Measurements from ENCODE around the gene C22orf39. TPM values are rescaled to one million over a fixed set of nuclear protein-coding genes. Genes with fewer than 3 reads are reported as not detected.

The C22orf39 gene
- total RNA-seq, 1 donor from 2014 or later: 76.2 TPM

GRCh38 chr22:19463491-19464469 lies 16.3 kb upstream of the C22orf39 start:
- TF ChIP-seq CTCF (IDR thresholded peaks at IDR 0.05; ENCODE audit: borderline replicate concordance): no peak
- no peaks in the 10 kb centered on the region for H3K9me3 ChIP-seq (replicated peaks)
- intact Hi-C loops (cut with micrococcal nuclease): no loop called here
- DNase-seq: peak; percentile 58
- peaks cover 81% of the 10 kb centered on the region for H3K36me3 ChIP-seq
- no peaks in the 10 kb centered on the region for H3K4me1 ChIP-seq
- H3K27ac ChIP-seq (replicated peaks): peak overlapping the region; percentile 44
- no peaks in the 10 kb centered on the region for H3K27me3 ChIP-seq (ENCODE audit: low read depth)
- H3K4me3 ChIP-seq: no peak overlapping the region

GRCh38 chr22:19463008-19463407 lies 15.5 kb upstream of the C22orf39 start:
- intact Hi-C loops (cut with micrococcal nuclease): no loop called here

GRCh38 chr22:19461506-19461905 lies 14.0 kb upstream of the C22orf39 start:
- H3K27ac ChIP-seq (replicated peaks): no peak overlapping the region
- DNase-seq: no peak
- no peaks in the 10 kb centered on the region for H3K27me3 ChIP-seq (ENCODE audit: low read depth)
- H3K4me3 ChIP-seq: no peak overlapping the region
- peaks cover 81% of the 10 kb centered on the region for H3K36me3 ChIP-seq
- H3K9me3 ChIP-seq (replicated peaks): no peaks in the 10 kb centered on the region
- TF ChIP-seq CTCF (IDR thresholded peaks at IDR 0.05; ENCODE audit: borderline replicate concordance): no peak
- no peaks in the 10 kb centered on the region for H3K4me1 ChIP-seq
- intact Hi-C loops (cut with micrococcal nuclease): no loop called here

More at GRCh38 chr22:19463008-19463407, 15.5 kb upstream of the C22orf39 start:
- no peak for DNase-seq
- TF ChIP-seq CTCF (IDR thresholded peaks at IDR 0.05; ENCODE audit: borderline replicate concordance): no peak
- Histone ChIP-seq H3K4me3 (no peak overlapping the region), H3K27ac (replicated peaks) (no peak overlapping the region), H3K4me1 (no peaks in the 10 kb centered on the region), H3K36me3 (peaks cover 81% of the 10 kb centered on the region), H3K27me3 (ENCODE audit: low read depth) (no peaks in the 10 kb centered on the region), H3K9me3 (replicated peaks) (no peaks in the 10 kb centered on the region)

GRCh38 chr22:19460036-19460435 lies 12.5 kb upstream of the C22orf39 start:
- H3K36me3 ChIP-seq: peaks cover 81% of the 10 kb centered on the region
- no peak for DNase-seq
- intact Hi-C loops (cut with micrococcal nuclease): no loop called here
- no peak overlapping the region for H3K27ac ChIP-seq (replicated peaks)
- no peaks in the 10 kb centered on the region for H3K4me1 ChIP-seq
- no peaks in the 10 kb centered on the region for H3K27me3 ChIP-seq (ENCODE audit: low read depth)
- TF ChIP-seq CTCF (IDR thresholded peaks at IDR 0.05; ENCODE audit: borderline replicate concordance): no peak
- no peak overlapping the region for H3K4me3 ChIP-seq
- H3K9me3 ChIP-seq (replicated peaks): no peaks in the 10 kb centered on the region

GRCh38 chr22:19457828-19458428 lies 10.4 kb upstream of the C22orf39 start:
- Histone ChIP-seq H3K36me3 (peaks cover 81% of the 10 kb centered on the region), H3K9me3 (replicated peaks) (no peaks in the 10 kb centered on the region), H3K27me3 (ENCODE audit: low read depth) (no peaks in the 10 kb centered on the region), H3K27ac (replicated peaks) (no peak overlapping the region), H3K4me1 (no peaks in the 10 kb centered on the region), H3K4me3 (no peak overlapping the region)
- no peak for DNase-seq
- TF ChIP-seq CTCF (IDR thresholded peaks at IDR 0.05; ENCODE audit: borderline replicate concordance): no peak
- intact Hi-C loops (cut with micrococcal nuclease): no loop called here

Measured in left ventricle myocardium inferior (tissue), 1 donor.